Subcutaneous adipose tissue (tissue), 4 donors: ENCODE measurements around the gene ARL3. TPM values are rescaled to one million over a fixed set of nuclear protein-coding genes. Genes with fewer than 3 reads are reported as not detected.

Experiments
- total RNA-seq, 4 donors: library from RNA; depleted of rRNA; stranded (reverse); fragments of >200 nt; gene quantifications; one replicate each; pipeline ENCODE4 v1.1.0, GENCODE V29; 2016
- TF ChIP-seq, protein P1 (sequence below): fragments of 450-650 bp; IDR thresholded peaks from one replicate; pipeline ENCODE4 v1.5.1; 2016; ENCODE audit warnings: low read depth, mild to moderate bottlenecking, control low read depth, antibody characterized with exemption, moderate library complexity

Gene ARL3, protein sequence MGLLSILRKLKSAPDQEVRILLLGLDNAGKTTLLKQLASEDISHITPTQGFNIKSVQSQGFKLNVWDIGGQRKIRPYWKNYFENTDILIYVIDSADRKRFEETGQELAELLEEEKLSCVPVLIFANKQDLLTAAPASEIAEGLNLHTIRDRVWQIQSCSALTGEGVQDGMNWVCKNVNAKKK
- 1 to 10 TPM; 3.7 to 6.5 (median 5.7) TPM for total RNA-seq

DNA sequence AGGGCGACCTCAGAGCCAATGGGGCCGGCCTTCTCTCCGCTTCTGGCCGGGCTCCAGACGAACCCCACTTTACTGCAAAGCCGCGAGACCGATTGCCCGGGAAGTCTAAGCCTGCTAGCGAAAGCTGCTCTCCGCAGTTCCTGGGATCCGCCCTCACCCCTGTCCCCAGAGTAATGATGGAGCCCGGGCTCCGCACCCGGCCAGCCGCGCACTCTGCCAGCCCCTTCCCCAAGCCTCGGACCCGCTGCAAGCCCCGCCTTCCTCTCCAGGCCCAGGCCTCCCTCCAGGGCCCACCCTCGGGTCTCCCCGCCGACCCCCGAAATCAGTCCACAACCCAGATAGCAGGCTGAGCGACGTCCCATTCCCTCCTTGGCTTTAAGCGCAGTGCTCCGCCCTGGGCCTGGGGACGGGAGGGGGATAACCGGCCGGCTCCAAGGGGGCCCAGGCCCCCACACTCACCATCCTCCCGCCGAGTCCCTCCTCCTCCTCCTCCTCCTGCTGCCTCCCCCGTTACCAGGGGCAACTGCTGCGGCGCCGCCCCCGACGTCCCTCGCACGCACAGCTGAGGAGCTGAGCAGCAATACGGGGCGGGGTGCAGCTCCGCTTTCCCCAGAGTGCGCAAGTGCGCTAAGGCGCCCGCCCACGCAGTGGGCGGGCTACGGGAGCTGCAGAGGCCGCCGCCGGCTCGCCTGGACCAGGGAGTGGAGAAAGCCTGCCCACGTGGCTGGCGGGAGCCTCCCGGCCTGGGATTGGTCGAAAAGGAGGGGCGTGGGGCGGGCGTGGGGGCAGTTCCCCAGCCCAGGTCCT lies at the start of gene ARL3:
Gene ARL3, minus strand, starts transcription at position 584 of the 807 bp plus-strand sequence. Its CDS starts 122 bp downstream, at position 462.
- TF ChIP-seq, protein P1, sequence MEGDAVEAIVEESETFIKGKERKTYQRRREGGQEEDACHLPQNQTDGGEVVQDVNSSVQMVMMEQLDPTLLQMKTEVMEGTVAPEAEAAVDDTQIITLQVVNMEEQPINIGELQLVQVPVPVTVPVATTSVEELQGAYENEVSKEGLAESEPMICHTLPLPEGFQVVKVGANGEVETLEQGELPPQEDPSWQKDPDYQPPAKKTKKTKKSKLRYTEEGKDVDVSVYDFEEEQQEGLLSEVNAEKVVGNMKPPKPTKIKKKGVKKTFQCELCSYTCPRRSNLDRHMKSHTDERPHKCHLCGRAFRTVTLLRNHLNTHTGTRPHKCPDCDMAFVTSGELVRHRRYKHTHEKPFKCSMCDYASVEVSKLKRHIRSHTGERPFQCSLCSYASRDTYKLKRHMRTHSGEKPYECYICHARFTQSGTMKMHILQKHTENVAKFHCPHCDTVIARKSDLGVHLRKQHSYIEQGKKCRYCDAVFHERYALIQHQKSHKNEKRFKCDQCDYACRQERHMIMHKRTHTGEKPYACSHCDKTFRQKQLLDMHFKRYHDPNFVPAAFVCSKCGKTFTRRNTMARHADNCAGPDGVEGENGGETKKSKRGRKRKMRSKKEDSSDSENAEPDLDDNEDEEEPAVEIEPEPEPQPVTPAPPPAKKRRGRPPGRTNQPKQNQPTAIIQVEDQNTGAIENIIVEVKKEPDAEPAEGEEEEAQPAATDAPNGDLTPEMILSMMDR, result no peak

DNA sequence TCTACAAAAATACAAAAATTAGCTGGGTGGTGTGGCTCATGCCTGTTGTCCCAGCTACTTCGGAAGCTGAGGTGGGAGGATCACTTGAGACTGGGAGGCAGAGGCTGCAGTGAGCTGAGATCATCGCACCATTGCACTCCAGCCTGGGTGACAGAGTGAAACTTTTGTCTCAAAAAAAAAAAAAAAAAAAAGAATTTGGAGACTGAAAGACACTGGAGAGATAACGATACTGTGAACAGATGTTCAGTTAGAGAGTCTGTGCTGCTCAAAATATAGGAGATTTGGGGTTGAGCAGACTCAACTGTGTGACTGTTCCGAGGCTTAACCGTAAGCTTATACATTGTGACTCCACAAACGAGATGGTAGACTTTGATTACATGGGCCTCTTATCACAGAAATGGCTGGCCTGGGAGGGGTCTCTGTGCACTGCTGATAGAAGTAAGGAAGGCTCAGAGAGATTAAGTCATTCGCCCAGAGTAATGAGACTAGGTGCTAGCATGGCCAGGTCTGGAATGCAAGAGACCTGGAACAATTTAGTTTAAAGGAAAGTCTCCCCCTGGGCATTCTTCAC lies 48.9 kb upstream of the ARL3 start:
- TF ChIP-seq, protein P1, result no peak

DNA sequence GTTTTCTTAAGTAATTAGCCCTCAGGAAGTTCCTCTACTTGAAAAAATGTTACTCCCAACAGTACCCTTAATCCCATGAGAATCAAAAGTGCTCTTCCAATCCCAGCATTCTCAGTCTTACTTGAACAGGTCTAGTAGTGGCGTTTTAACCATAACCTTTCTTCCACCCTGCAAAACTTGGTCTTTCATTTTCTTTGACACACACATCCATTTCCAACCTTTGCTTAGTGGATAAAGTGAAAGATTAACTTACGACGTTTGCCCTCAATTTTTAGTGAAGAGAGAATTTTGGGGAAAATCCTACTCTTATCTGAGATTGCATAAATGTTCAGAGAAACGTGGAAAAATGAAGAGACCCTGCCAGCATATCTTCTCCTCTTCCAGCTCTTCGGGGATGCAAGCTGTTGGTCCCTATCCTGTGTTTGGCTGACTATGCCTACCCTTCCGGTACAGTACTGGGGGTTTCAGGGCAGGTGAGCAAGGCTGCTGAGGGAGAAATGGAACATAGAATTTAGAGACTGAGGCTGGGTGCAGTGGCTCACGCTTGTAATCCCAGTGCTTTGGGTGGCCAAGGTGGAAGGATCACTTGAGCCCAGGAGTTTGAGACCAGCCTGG lies 48.3 kb upstream of the ARL3 start:
- TF ChIP-seq, protein P1, result no peak

DNA sequence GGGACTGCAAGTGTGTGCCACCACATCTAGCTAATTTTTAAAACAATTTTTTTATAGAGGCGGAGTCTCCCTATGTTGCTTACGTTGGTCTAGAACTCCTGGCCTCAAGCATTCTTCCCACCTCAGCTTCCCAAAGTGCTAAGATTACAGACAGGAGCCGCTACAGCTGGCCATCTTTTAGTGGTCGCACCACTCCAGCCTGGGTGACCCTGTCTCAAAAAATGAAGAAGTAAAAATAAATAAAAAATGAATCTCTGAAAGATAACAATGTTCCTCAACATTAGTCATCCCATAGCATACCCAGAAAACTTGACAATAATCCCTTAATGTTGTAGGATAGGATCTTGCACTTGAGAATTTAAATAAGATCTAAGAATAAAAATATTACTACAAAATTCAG lies 47.8 kb upstream of the ARL3 start:
- TF ChIP-seq, protein P1, result no peak

DNA sequence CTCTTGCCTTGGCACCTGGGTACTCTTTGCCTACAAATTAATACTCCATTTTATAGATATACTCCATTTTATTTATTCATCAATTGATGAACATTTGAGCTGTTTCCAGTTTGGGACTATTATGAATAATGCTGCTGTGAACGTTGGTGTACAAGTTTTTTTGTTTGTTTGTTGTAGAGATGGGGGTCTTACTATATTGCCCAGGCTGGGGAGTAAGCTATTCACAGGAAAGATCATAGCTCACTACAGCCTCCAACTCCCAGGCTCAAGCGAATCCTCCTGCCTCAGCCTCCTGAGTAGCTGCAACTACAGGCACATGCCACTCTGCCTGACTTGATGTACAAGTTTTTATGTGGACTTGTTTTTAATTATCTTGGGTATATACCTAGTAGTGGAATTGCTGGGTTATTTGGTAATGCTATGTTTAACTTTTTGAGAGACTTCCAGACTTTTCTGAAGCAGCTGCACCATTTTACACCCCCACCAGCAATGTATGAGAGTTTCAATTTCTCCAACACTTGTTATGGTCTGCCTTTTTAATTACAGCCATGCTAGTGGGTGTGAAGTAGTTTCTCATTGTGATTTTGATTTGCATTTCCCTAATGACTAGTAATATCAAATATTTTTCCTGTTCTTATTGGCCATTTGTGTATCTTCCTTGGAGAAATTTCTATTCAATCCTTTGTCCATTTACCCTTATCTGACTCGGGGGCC lies 45.5 kb upstream of the ARL3 start:
- TF ChIP-seq, protein P1, result no peak

DNA sequence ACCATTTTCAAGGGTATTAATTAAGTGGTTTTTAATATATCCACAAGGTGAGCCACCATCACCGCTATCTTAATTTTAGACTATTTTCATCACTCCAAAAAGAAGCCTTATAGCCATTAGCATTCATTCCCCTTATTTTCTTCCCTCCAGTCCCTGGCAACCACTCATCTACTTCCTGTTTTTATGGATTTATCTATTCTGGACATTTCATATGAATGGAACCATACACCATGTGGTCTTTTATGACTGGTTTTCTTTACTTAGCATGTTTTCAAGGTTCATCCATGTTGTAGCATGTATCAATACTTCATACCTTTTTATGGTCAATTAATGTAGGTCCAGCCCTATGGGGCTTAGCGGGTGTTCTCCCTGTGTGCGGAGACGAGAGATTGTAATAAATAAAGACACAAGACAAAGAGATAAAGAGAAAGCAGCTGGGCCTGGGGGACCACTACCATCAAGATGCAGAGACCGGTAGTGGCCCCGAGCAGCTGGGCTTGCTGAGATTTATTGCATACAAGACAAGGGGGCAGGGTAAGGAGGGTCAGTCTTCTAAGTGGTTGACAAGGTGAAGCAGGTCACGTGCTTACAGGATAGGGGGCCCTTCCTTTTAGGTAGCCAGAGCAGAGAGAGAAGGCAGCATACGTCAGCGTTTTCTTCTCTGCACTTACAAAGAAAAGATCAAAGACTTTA lies 44.2 kb upstream of the ARL3 start:
- TF ChIP-seq, protein P1, result no peak
